HepG2 (cell line): ENCODE data around the gene COQ7. TPM values are rescaled to one million over a fixed set of nuclear protein-coding genes. Genes with fewer than 3 reads are reported as not detected.

ENCODE experiments used
- GABPB1 ChIP-seq: IDR thresholded peaks from 2 replicates; pipeline ENCODE4 v1.6.1; 2016; ENCODE audit warnings: mild to moderate bottlenecking, missing genetic modification reagents, moderate library complexity, missing compliant biosample characterization
- HNRNPLL ChIP-seq: fragments of 200-400 bp; formaldehyde crosslinking; IDR thresholded peaks from 2 replicates; pipeline ENCODE4 v1.6.1; 2017; ENCODE audit warnings: mild to moderate bottlenecking, low read depth, low read length; ENCODE audit not compliant: poor library complexity, severe bottlenecking
- KLF15 ChIP-seq: sonication (generic); formaldehyde crosslinking; IDR thresholded peaks from 2 replicates; pipeline ENCODE4 v1.8.1; 2023; ENCODE audit warnings: borderline replicate concordance, mild to moderate bottlenecking, inconsistent platforms, missing genetic modification reagents, mixed read lengths
- MATR3 ChIP-seq: sonication (generic); formaldehyde crosslinking; IDR thresholded peaks from 2 replicates; pipeline ENCODE4 v1.4.0; 2020; ENCODE audit warnings: missing genetic modification reagents
- MBD4 ChIP-seq: IDR thresholded peaks from 2 replicates; pipeline ENCODE4 v1.6.1; 2012; ENCODE audit warnings: low read length, inconsistent platforms, borderline replicate concordance
- NFRKB ChIP-seq: fragments of 450-650 bp; IDR thresholded peaks from 2 replicates; pipeline ENCODE4 v1.6.1; 2017
- RAD21 ChIP-seq: fragments of 450-650 bp; formaldehyde crosslinking; IDR thresholded peaks from 2 replicates; pipeline ENCODE4 v1.5.0; 2020; ENCODE audit warnings: mild to moderate bottlenecking
- SOX6 ChIP-seq, 2 experiments: fragments of 450-650 bp in 1 of 2; sonication (generic) in 1 of 2; formaldehyde crosslinking in 1 of 2; IDR thresholded peaks; 2 replicates each; pipeline versions ENCODE4 v1.4.0 to v1.6.1; 2017 to 2020; ENCODE audit warnings: antibody characterized with exemption in 1 of 2, mild to moderate bottlenecking in 1 of 2, missing genetic modification reagents in 1 of 2
- SUZ12 ChIP-seq: fragments of 150-350 bp; IDR thresholded peaks from 2 replicates; pipeline ENCODE4 v1.6.1; 2014; ENCODE audit warnings: low read depth, low read length
- ZKSCAN1 ChIP-seq: fragments of 150-350 bp; IDR thresholded peaks from 2 replicates; pipeline ENCODE4 v1.6.1; 2014; ENCODE audit warnings: low read length
- ZMYM4 ChIP-seq: sonication (generic); formaldehyde crosslinking; IDR thresholded peaks from 2 replicates; pipeline ENCODE4 v1.8.1; 2023; ENCODE audit warnings: mild to moderate bottlenecking, missing genetic modification reagents
- ZNF329 ChIP-seq: sonication (generic); formaldehyde crosslinking; IDR thresholded peaks from 2 replicates; pipeline ENCODE4 v1.9.0; 2021; ENCODE audit warnings: low read depth, mild to moderate bottlenecking, missing genetic modification reagents
- ZNF354B ChIP-seq: sonication (generic); formaldehyde crosslinking; IDR thresholded peaks from 2 replicates; pipeline ENCODE4 v1.8.0; 2022; ENCODE audit warnings: mild to moderate bottlenecking, missing genetic modification reagents
- ZNF891 ChIP-seq: sonication (generic); formaldehyde crosslinking; IDR thresholded peaks from 2 replicates; pipeline ENCODE4 v1.5.0; 2020; ENCODE audit warnings: mild to moderate bottlenecking, missing genetic modification reagents
- polyA plus RNA-seq, 8 experiments: library from polyadenylated mRNA; depleted of rRNA in 3 of 8; stranded (reverse) in 7 of 8; unstranded in 1 of 8; fragments of >200 nt; fragmentation: Illumina TruSeq in 4 of 8; extraction: Trizol in 4 of 8; gene quantifications; 2 replicates each; pipeline versions ENCODE4 v1.2.1 to v1.2.3, GENCODE V29; 2011 to 2016; ENCODE audit warnings: low read depth in 4 of 8, missing spikeins in 1 of 8, mixed read lengths in 1 of 8; ENCODE audit not compliant: insufficient read depth in 1 of 8
- total RNA-seq, 5 experiments: library from RNA; depleted of rRNA; stranded (reverse); fragments of >200 nt; fragmentation: Illumina TruSeq; extraction: Trizol; gene quantifications; 2 replicates each; pipeline ENCODE4 v1.2.3, GENCODE V29; 2016; ENCODE audit warnings: low read depth in 1 of 5
- TF ChIP-seq, protein P1 (sequence below): sonication (generic); formaldehyde crosslinking; IDR thresholded peaks from 2 replicates; pipeline ENCODE4 v1.4.0; 2020; ENCODE audit warnings: missing genetic modification reagents
- TF ChIP-seq, protein P2 (sequence below): sonication (generic); formaldehyde crosslinking; IDR thresholded peaks from 2 replicates; pipeline ENCODE4 v1.8.1; 2023; ENCODE audit warnings: mild to moderate bottlenecking, moderate library complexity, missing genetic modification reagents
- TF ChIP-seq, protein P3 (sequence below), 2 experiments: sonication (generic) in 1 of 2; formaldehyde crosslinking in 1 of 2; IDR thresholded peaks; 2 replicates each; pipeline versions ENCODE4 v1.4.0 to v1.6.1; 2018 to 2020; ENCODE audit warnings: missing genetic modification reagents in 2 of 2, borderline replicate concordance in 1 of 2, low read depth in 1 of 2, mild to moderate bottlenecking in 1 of 2, missing biosample characterization in 1 of 2
- TF ChIP-seq, protein P4 (sequence below): sonication (generic); formaldehyde crosslinking; IDR thresholded peaks from 2 replicates; pipeline ENCODE4 v1.8.0; 2022; ENCODE audit warnings: missing genetic modification reagents, mild to moderate bottlenecking, borderline replicate concordance

Gene COQ7
- total and polyA plus RNA-seq, 2 of the 13 experiments (the other 11 are each of a cell fraction or from before 2014, with no cell fraction given): 20.1 to 45.7 TPM

DNA sequence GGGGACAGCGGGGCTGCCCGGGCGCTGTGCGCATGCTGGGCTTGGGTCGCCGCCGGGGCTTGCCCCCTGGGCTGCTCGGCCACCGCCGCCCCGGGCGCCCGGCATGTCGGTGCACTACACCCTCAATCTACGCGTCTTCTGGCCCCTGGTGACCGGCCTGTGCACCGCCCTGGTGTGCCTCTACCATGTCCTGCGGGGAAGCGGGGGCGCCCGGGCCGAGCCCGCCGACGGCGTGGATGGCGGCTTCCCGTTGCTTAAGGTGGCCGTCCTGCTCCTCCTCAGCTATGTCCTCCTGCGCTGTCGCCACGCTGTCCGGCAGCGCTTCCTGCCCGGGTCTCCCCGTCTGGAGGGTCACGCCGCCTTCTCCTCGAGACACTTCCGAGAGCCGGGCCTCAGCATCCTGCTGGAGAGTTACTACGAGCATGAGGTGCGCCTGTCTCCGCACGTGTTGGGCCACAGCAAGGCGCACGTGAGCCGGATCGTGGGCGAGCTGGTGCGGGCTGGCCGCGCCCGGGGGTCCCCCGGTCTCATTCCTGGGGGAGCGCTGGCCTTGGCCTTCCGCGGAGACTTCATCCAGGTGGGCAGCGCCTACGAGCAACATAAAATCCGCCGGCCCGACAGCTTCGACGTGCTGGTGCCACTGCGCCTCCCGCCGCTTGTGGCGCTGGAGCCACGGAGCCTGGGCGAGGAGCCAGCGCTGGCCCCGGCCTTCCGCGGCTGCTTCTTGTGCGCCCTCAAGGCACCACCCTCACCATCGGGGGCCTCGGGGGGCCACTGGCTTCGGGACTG, 47.1 kb downstream of the COQ7 start (continued):
- TF ChIP-seq, protein P1, sequence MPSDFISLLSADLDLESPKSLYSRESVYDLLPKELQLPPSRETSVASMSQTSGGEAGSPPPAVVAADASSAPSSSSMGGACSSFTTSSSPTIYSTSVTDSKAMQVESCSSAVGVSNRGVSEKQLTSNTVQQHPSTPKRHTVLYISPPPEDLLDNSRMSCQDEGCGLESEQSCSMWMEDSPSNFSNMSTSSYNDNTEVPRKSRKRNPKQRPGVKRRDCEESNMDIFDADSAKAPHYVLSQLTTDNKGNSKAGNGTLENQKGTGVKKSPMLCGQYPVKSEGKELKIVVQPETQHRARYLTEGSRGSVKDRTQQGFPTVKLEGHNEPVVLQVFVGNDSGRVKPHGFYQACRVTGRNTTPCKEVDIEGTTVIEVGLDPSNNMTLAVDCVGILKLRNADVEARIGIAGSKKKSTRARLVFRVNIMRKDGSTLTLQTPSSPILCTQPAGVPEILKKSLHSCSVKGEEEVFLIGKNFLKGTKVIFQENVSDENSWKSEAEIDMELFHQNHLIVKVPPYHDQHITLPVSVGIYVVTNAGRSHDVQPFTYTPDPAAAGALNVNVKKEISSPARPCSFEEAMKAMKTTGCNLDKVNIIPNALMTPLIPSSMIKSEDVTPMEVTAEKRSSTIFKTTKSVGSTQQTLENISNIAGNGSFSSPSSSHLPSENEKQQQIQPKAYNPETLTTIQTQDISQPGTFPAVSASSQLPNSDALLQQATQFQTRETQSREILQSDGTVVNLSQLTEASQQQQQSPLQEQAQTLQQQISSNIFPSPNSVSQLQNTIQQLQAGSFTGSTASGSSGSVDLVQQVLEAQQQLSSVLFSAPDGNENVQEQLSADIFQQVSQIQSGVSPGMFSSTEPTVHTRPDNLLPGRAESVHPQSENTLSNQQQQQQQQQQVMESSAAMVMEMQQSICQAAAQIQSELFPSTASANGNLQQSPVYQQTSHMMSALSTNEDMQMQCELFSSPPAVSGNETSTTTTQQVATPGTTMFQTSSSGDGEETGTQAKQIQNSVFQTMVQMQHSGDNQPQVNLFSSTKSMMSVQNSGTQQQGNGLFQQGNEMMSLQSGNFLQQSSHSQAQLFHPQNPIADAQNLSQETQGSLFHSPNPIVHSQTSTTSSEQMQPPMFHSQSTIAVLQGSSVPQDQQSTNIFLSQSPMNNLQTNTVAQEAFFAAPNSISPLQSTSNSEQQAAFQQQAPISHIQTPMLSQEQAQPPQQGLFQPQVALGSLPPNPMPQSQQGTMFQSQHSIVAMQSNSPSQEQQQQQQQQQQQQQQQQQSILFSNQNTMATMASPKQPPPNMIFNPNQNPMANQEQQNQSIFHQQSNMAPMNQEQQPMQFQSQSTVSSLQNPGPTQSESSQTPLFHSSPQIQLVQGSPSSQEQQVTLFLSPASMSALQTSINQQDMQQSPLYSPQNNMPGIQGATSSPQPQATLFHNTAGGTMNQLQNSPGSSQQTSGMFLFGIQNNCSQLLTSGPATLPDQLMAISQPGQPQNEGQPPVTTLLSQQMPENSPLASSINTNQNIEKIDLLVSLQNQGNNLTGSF (CRISPR knock-in tag): peak; percentile 73; the same call in 1 of the 2 replicates
- TF ChIP-seq, protein P2, sequence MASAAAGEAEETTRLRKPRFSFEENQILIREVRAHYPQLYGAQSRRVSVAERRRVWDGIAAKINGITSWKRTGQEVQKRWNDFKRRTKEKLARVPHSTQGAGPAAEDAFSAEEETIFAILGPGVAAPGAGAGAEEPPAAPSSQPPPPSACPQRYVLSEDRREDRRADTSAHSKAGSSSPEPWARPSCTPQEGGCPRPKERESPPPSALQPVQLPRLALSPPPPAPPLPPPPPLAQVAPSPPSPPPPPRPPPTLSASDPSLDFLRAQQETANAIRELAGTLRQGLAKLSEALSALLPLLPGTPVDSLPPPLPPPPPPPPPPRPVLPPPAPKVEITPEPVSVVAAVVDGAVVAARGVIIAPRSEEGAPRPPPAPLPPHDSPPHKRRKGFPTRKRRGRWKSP (CRISPR knock-in tag): peak; percentile 7; the same call in 1 of the 2 replicates
- TF ChIP-seq MATR3 (CRISPR knock-in tag) (0 out of 2 replicates have a peak, but pooled peaks have one; percentile 65), MBD4 (no peak), SOX6 (IDR thresholded peaks at IDR 0.05) (no peak), SOX6 (CRISPR knock-in tag; IDR thresholded peaks at IDR 0.05) (no peak), ZMYM4 (CRISPR knock-in tag) (peak; percentile 15; the same call in 1 of the 2 replicates), ZKSCAN1 (no peak), NFRKB (no peak), HNRNPLL (peak; percentile 1), SUZ12 (no peak), ZNF329 (CRISPR knock-in tag) (peak; percentile 81), RAD21 (CRISPR knock-in tag) (no peak), ZNF354B (CRISPR knock-in tag) (no peak), GABPB1 (CRISPR knock-in tag) (peak; percentile 38), ZNF891 (CRISPR knock-in tag) (peak; percentile 79), KLF15 (CRISPR knock-in tag) (0 out of 2 replicates have a peak, but pooled peaks have one; percentile 61)
- TF ChIP-seq, protein P3, sequence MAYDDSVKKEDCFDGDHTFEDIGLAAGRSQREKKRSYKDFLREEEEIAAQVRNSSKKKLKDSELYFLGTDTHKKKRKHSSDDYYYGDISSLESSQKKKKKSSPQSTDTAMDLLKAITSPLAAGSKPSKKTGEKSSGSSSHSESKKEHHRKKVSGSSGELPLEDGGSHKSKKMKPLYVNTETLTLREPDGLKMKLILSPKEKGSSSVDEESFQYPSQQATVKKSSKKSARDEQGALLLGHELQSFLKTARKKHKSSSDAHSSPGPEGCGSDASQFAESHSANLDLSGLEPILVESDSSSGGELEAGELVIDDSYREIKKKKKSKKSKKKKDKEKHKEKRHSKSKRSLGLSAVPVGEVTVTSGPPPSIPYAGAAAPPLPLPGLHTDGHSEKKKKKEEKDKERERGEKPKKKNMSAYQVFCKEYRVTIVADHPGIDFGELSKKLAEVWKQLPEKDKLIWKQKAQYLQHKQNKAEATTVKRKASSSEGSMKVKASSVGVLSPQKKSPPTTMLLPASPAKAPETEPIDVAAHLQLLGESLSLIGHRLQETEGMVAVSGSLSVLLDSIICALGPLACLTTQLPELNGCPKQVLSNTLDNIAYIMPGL (CRISPR knock-in tag; IDR thresholded peaks at IDR 0.05; ENCODE audit: borderline replicate concordance in 1 of 2, low read depth in 1 of 2): no peak
- TF ChIP-seq, protein P4, sequence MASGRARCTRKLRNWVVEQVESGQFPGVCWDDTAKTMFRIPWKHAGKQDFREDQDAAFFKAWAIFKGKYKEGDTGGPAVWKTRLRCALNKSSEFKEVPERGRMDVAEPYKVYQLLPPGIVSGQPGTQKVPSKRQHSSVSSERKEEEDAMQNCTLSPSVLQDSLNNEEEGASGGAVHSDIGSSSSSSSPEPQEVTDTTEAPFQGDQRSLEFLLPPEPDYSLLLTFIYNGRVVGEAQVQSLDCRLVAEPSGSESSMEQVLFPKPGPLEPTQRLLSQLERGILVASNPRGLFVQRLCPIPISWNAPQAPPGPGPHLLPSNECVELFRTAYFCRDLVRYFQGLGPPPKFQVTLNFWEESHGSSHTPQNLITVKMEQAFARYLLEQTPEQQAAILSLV (CRISPR knock-in tag): no peak
